AG04450 (cell line): ENCODE measurements around the gene SPEM1. TPM values are rescaled to one million over a fixed set of nuclear protein-coding genes. Genes with fewer than 3 reads are reported as not detected.
A peak's percentile ranks its signal among the peaks of the same experiment; 100 is the strongest.

Experiments
- CTCF ChIA-PET: fragments of 300-600, 350-600 bp; formaldehyde crosslinking; extraction: SDS; loops from one replicate; lab custom pipeline; 2022; ENCODE audit warnings: antibody characterized with exemption, inconsistent platforms; lab: Charles Lee
- POLR2A ChIA-PET: fragments of 350-600 bp; formaldehyde crosslinking; extraction: SDS; loops from one replicate; lab custom pipeline; 2021; ENCODE audit warnings: antibody characterized with exemption, inconsistent platforms; lab: Yijun Ruan, JAX
- DNase-seq: peaks from one replicate; pipeline ENCODE4 v3.0.0-alpha.2; 2011; ENCODE audit warnings: low read depth, low spot score
- H3K27ac ChIP-seq: one replicate; pipeline ENCODE4 v1.5.1; 2012; ENCODE audit warnings: low read depth, low read length, control low read depth
- H3K27me3 ChIP-seq: one replicate; pipeline ENCODE4 v1.6.0; 2012; ENCODE audit warnings: low read length; ENCODE audit not compliant: control insufficient read depth, insufficient read depth
- H3K4me3 ChIP-seq: 2 replicates; pipeline ENCODE4 v1.5.1; 2011; ENCODE audit warnings: mild to moderate bottlenecking, low read depth, low read length, control low read depth
- H3K9me3 ChIP-seq: 2 replicates; pipeline ENCODE4 v1.5.1; 2012; ENCODE audit warnings: low read length; ENCODE audit not compliant: control insufficient read depth, insufficient read depth
- CTCF ChIP-seq: IDR thresholded peaks from 2 replicates; pipeline ENCODE4 v1.5.1; 2011; ENCODE audit warnings: low read depth, low read length, control low read depth, inconsistent platforms
- polyA plus RNA-seq: library from polyadenylated mRNA; depleted of rRNA; stranded (reverse); fragments of >200 nt; gene quantifications from 2 replicates; pipeline ENCODE4 v1.2.3, GENCODE V29; 2011

Gene SPEM1
- polyA plus RNA-seq, 1 experiment = not detected

GRCh38 chr17:7384489-7385081, 35.5 kb upstream of the SPEM1 start:
- Histone ChIP-seq H3K27me3 (peaks cover 34% of the 10 kb centered on the region), H3K4me3 (peak overlapping the region; percentile 52), H3K27ac (no peak overlapping the region), H3K9me3 (peaks cover 7% of the 10 kb centered on the region)
- TF ChIP-seq CTCF = no peak
- DNase-seq = no peak
- ChIA-PET CTCF (interaction anchor here (0.6 kb wide), 1 partner anchor 176 kb away, joined by 4 read pairs; no protein-coding TSS in a partner anchor), POLR2A (interaction anchor here (0.5 kb wide), 1 partner anchor 119 kb away, joined by 4 read pairs; no protein-coding TSS in a partner anchor)

- CTCF ChIA-PET = no interaction called here
- TF ChIP-seq CTCF = no peak
- no peak overlapping the region for H3K27ac ChIP-seq
- H3K9me3 ChIP-seq = no peaks in the 10 kb centered on the region; the same call in 1 of the 2 replicates
- no peak for DNase-seq
- H3K27me3 ChIP-seq = no peaks in the 10 kb centered on the region
- H3K4me3 ChIP-seq = no peak overlapping the region
- POLR2A ChIA-PET = no interaction called here
Measured at GRCh38 chr17:7388856-7389255, 31.3 kb upstream of the SPEM1 start.

GRCh38 chr17:7389924-7390910, 29.9 kb upstream of the SPEM1 start:
- no peak for TF ChIP-seq CTCF
- Histone ChIP-seq H3K27ac (no peak overlapping the region), H3K27me3 (no peaks in the 10 kb centered on the region), H3K9me3 (no peaks in the 10 kb centered on the region; the same call in 1 of the 2 replicates), H3K4me3 (no peak overlapping the region)
- POLR2A ChIA-PET = interaction anchor here (0.6 kb wide), 1 partner anchor 72 kb away, joined by 3 read pairs; no protein-coding TSS in a partner anchor
- CTCF ChIA-PET = no interaction called here
- DNase-seq = no peak

- ChIA-PET CTCF (no interaction called here), POLR2A (interaction anchor here (0.6 kb wide), 1 partner anchor 71 kb away, joined by 3 read pairs; no protein-coding TSS in a partner anchor)
- no peak for DNase-seq
- no peak for TF ChIP-seq CTCF
- H3K27ac ChIP-seq = no peak overlapping the region
- H3K27me3 ChIP-seq = no peaks in the 10 kb centered on the region
- H3K4me3 ChIP-seq = no peak overlapping the region
- H3K9me3 ChIP-seq = no peaks in the 10 kb centered on the region; the same call in 1 of the 2 replicates
Measured at GRCh38 chr17:7391307-7391706, 28.8 kb upstream of the SPEM1 start.
